Activated CD8-positive, alpha-beta memory T cell treated with anti-CD3 and anti-CD28 coated beads, Interleukin-2, amount 50 U/mL, for 24 hours (primary cell): Measurements from ENCODE around the gene FA2H.
A peak's percentile ranks its signal among the peaks of the same experiment; 100 is the strongest.
"Not testable (repeated sequence)": the region's sequence is repeated elsewhere in the genome, so short reads cannot be mapped to it uniquely, and the experiment has no call there.

ENCODE experiments used
- DNase-seq: peaks from one replicate; pipeline ENCODE4 v3.0.0-alpha.2; 2020; ENCODE audit errors: extremely low read depth

The FA2H gene

GRCh38 chr16:74724820-74725549 is 49.6 kb downstream of the FA2H start:
- no peak for DNase-seq

GRCh38 chr16:74723256-74723655 is 51.4 kb downstream of the FA2H start:
- no peak for DNase-seq

- DNase-seq: not testable (repeated sequence)
These were observed 52.5 kb downstream of the FA2H start for GRCh38 chr16:74722156-74722555.

- no peak for DNase-seq
These were observed 52.9 kb downstream of the FA2H start for GRCh38 chr16:74721716-74722115.

- no peak for DNase-seq
These were observed 54.0 kb downstream of the FA2H start for GRCh38 chr16:74720579-74720978.

GRCh38 chr16:74718741-74719610 is 55.6 kb downstream of the FA2H start:
- DNase-seq: no peak

- DNase-seq: no peak
These were observed 56.5 kb downstream of the FA2H start for GRCh38 chr16:74718140-74718539.

GRCh38 chr16:74717367-74717766 is 57.3 kb downstream of the FA2H start:
- no peak for DNase-seq

GRCh38 chr16:74716355-74716754 is 58.3 kb downstream of the FA2H start:
- DNase-seq: no peak

- DNase-seq: no peak
These were observed 60.7 kb downstream of the FA2H start for GRCh38 chr16:74713876-74714275.

- no peak for DNase-seq
These were observed 61.3 kb downstream of the FA2H start for GRCh38 chr16:74713325-74713724.

GRCh38 chr16:74711938-74712337 is 62.7 kb downstream of the FA2H start:
- DNase-seq: no peak

- no peak for DNase-seq
These were observed 64.2 kb downstream of the FA2H start for GRCh38 chr16:74710401-74710800.

- peak; percentile 35 for DNase-seq
These were observed 65.2 kb downstream of the FA2H start for GRCh38 chr16:74709441-74709877.

- DNase-seq: peak; percentile 35
These were observed 74.0 kb downstream of the FA2H start, which contains the start of gene MLKL for GRCh38 chr16:74700438-74701225. Gene MLKL (minus strand): TSS chr16:74700862. CDS start chr16:74695757, 5,105 bp downstream.

GRCh38 chr16:74700116-74700437 is 74.5 kb downstream of the FA2H start:
- DNase-seq: no peak

GRCh38 chr16:74699666-74700065 is 75.0 kb downstream of the FA2H start:
- DNase-seq: no peak

- no peak for DNase-seq
These were observed 76.4 kb downstream of the FA2H start for GRCh38 chr16:74698222-74698621.

- DNase-seq: no peak
These were observed 78.9 kb downstream of the FA2H start for GRCh38 chr16:74695450-74696422.

GRCh38 chr16:74691093-74691855 is 83.3 kb downstream of the FA2H start:
- DNase-seq: no peak
